Measurements from ENCODE around the gene ZBTB5. TPM values are rescaled to one million over a fixed set of nuclear protein-coding genes. Genes with fewer than 3 reads are reported as not detected.

ZBTB5 gene
- total and polyA plus RNA-seq, 9 of the 15 experiments (the other 6 are each of a cell fraction or from before 2014, with no cell fraction given), result 2.3 to 43.2 (median 15.5) TPM

- TF ChIP-seq ZEB2 (IDR thresholded peaks at IDR 0.05) (peak; percentile 63; the same call in 1 of the 2 replicates), MEF2D (tag; conservative IDR thresholded peaks at IDR 0.05; ENCODE audit: low read depth) (no peak), TRIM28 (IDR thresholded peaks at IDR 0.05) (no peak), ESRRA (IDR thresholded peaks at IDR 0.05; ENCODE audit: borderline replicate concordance, low read depth) (peak; percentile 72; the same call in 1 of the 2 replicates), GATAD2B (IDR thresholded peaks at IDR 0.05; ENCODE audit: borderline replicate concordance) (no peak), RCOR1 (IDR thresholded peaks at IDR 0.05; ENCODE audit: borderline replicate concordance in 1 of 2, low read depth in 2 of 2, low read length in 2 of 2) (0 out of 4 replicates have a peak, but pooled peaks of 1 of the 2 experiments have one; percentile 28), CTBP1 (IDR thresholded peaks at IDR 0.05; ENCODE audit: borderline replicate concordance) (peak; percentile 59; the same call in 1 of the 2 replicates), MAFK (IDR thresholded peaks at IDR 0.05; ENCODE audit: low read length) (no peak), USF1 (CRISPR knock-in tag; IDR thresholded peaks at IDR 0.05) (peak; percentile 51), CBX5 (IDR thresholded peaks at IDR 0.05; ENCODE audit: borderline replicate concordance, low read depth) (no peak), TFAP4 (CRISPR knock-in tag; IDR thresholded peaks at IDR 0.05; ENCODE audit: borderline replicate concordance) (peak; percentile 44; the same call in 1 of the 2 replicates), DLX4 (CRISPR knock-in tag; IDR thresholded peaks at IDR 0.05) (no peak), TCF3 (CRISPR knock-in tag; IDR thresholded peaks at IDR 0.05) (peak; percentile 41), CBFA2T2 (conservative IDR thresholded peaks at IDR 0.05) (peak; percentile 65), TCF7 (IDR thresholded peaks at IDR 0.05; ENCODE audit: borderline replicate concordance) (no peak), THAP7 (CRISPR knock-in tag; IDR thresholded peaks at IDR 0.05) (no peak), ZBTB33 (CRISPR knock-in tag; IDR thresholded peaks at IDR 0.05) (no peak), JUND (IDR thresholded peaks at IDR 0.05; ENCODE audit: borderline replicate concordance, low read depth, low read length) (0 out of 2 replicates have a peak, but pooled peaks have one; percentile 14), JUND (tag; IDR thresholded peaks at IDR 0.05; ENCODE audit: borderline replicate concordance, low read depth, low read length) (no peak), FOXJ3 (CRISPR knock-in tag; IDR thresholded peaks at IDR 0.05) (no peak), IRF2 (CRISPR knock-in tag; IDR thresholded peaks at IDR 0.05) (no peak), FOSL1 (tag; conservative IDR thresholded peaks at IDR 0.05) (no peak), FOXA3 (CRISPR knock-in tag; conservative IDR thresholded peaks at IDR 0.05 in 1 of 2, IDR thresholded peaks at IDR 0.05 in 1 of 2) (peak in 1 of 2 experiments; percentile 44; a peak in 1 of 4 replicates), TEAD4 (IDR thresholded peaks at IDR 0.05; ENCODE audit: low read length) (peak; percentile 33; the same call in 1 of the 2 replicates), TEAD4 (CRISPR knock-in tag; IDR thresholded peaks at IDR 0.05; ENCODE audit: borderline replicate concordance) (no peak)
Measured at GRCh38 chr9:37408933-37409710, 56.1 kb downstream of the ZBTB5 start (continued).

Data from K562 (cell line).